Fibroblast of lung (primary cell): Measurements from ENCODE around the gene TMEM143. TPM values are rescaled to one million over a fixed set of nuclear protein-coding genes. Genes with fewer than 3 reads are reported as not detected.

Experiments
- DNase-seq, 2 donors: peaks; one replicate each; pipeline versions ENCODE4 v3.0.0 to v3.0.0-alpha.2; 2010; ENCODE audit warnings: low read depth in 2 of 2
- H2AFZ ChIP-seq: 2 replicates; pipeline ENCODE4 v1.5.1; 2012; ENCODE audit warnings: low read length, control low read depth, inconsistent platforms
- H3K27ac ChIP-seq: 2 replicates; pipeline ENCODE4 v1.5.1; 2011; ENCODE audit warnings: low read length, control low read depth; ENCODE audit not compliant: insufficient read depth
- H3K27me3 ChIP-seq: 2 replicates; pipeline ENCODE4 v1.5.1; 2011; ENCODE audit warnings: mild to moderate bottlenecking, low read length; ENCODE audit not compliant: control insufficient read depth, insufficient read depth
- H3K36me3 ChIP-seq: 2 replicates; pipeline ENCODE4 v1.5.1; 2011; ENCODE audit warnings: low read length; ENCODE audit not compliant: control insufficient read depth, insufficient read depth
- H3K4me1 ChIP-seq: 2 replicates; pipeline ENCODE4 v1.5.1; 2011; ENCODE audit warnings: low read length; ENCODE audit not compliant: control insufficient read depth, insufficient read depth; ENCODE audit errors: extremely low read depth
- H3K4me2 ChIP-seq: 2 replicates; pipeline ENCODE4 v1.5.1; 2011; ENCODE audit warnings: low read length, control low read depth; ENCODE audit not compliant: insufficient read depth; ENCODE audit errors: extremely low read depth
- H3K4me3 ChIP-seq, 4 experiments: fragments of 200-600 bp in 1 of 4; sonication (generic) in 1 of 4; replicated peaks in 1 of 4; 2 replicates each; pipeline ENCODE4 v1.5.1; 2011 to 2016; ENCODE audit warnings: low read length in 4 of 4, low read depth in 3 of 4, mild to moderate bottlenecking in 3 of 4, control low read depth in 2 of 4, inconsistent platforms in 1 of 4, mixed read lengths in 1 of 4; ENCODE audit not compliant: insufficient read depth in 1 of 4; ENCODE audit errors: control extremely low read depth in 1 of 4
- H3K79me2 ChIP-seq: 2 replicates; pipeline ENCODE4 v1.5.1; 2012; ENCODE audit warnings: mild to moderate bottlenecking, low read length, inconsistent platforms; ENCODE audit not compliant: control insufficient read depth, insufficient read depth
- H3K9ac ChIP-seq: 2 replicates; pipeline ENCODE4 v1.5.1; 2011; ENCODE audit warnings: mild to moderate bottlenecking, low read length, control low read depth; ENCODE audit not compliant: insufficient read depth
- H3K9me3 ChIP-seq: 2 replicates; pipeline ENCODE4 v1.5.1; 2012; ENCODE audit warnings: low read depth, low read length; ENCODE audit not compliant: control insufficient read depth, insufficient read depth
- H4K20me1 ChIP-seq: 2 replicates; pipeline ENCODE4 v1.5.1; 2011; ENCODE audit warnings: low read length; ENCODE audit not compliant: control insufficient read depth, insufficient read depth; ENCODE audit errors: extremely low read depth
- CTCF ChIP-seq, 2 donors: IDR thresholded peaks in 1 of 2; conservative IDR thresholded peaks in 1 of 2; 1 replicate in 1 of 2; 2 replicates in 1 of 2; pipeline ENCODE4 v1.5.1; 2011 to 2012; ENCODE audit warnings: low read length in 2 of 2, control low read depth in 1 of 2, inconsistent platforms in 1 of 2, low read depth in 1 of 2, mild to moderate bottlenecking in 1 of 2
- EZH2 ChIP-seq: IDR thresholded peaks from 2 replicates; pipeline ENCODE4 v1.5.1; 2012; ENCODE audit warnings: low read length, control low read depth, mild to moderate bottlenecking; ENCODE audit errors: missing control alignments
- polyA plus RNA-seq, 2 donors: library from polyadenylated mRNA; depleted of rRNA in 1 of 2; stranded (reverse) in 1 of 2; unstranded in 1 of 2; fragments of >200 nt; gene quantifications; 2 replicates each; pipeline ENCODE4 v1.2.1, GENCODE V29; 2011 to 2012; ENCODE audit warnings: missing spikeins in 1 of 2
- total RNA-seq: library from RNA; depleted of rRNA; stranded (reverse); fragments of >200 nt; gene quantifications from 2 replicates; pipeline ENCODE4 v1.2.1, GENCODE V29; 2014

TMEM143 gene
- total and polyA plus RNA-seq, 2 donors (not counting 1 experiment from before 2014, with no cell fraction given), result 4.0 to 8.3 TPM

- H3K9ac ChIP-seq, result no peak overlapping the region
- DNase-seq, result no peak
- no peak overlapping the region for H3K4me3 ChIP-seq
- H3K4me1 ChIP-seq, result no peaks in the 10 kb centered on the region
- no peak overlapping the region for H2AFZ ChIP-seq
- H3K36me3 ChIP-seq, result no peaks in the 10 kb centered on the region
- no peaks in the 10 kb centered on the region for H3K9me3 ChIP-seq
- H3K27me3 ChIP-seq, result no peaks in the 10 kb centered on the region
- H3K79me2 ChIP-seq, result no peaks in the 10 kb centered on the region
- no peak for TF ChIP-seq CTCF (conservative IDR thresholded peaks at IDR 0.05 in 1 of 2, IDR thresholded peaks at IDR 0.05 in 1 of 2; ENCODE audit: low read depth in 1 of 2, low read length in 2 of 2)
- TF ChIP-seq EZH2, result no peak
- H4K20me1 ChIP-seq, result no peaks in the 10 kb centered on the region
- H3K27ac ChIP-seq, result no peak overlapping the region
- H3K4me2 ChIP-seq, result no peak overlapping the region
Observed at GRCh38 chr19:48371367-48371766, 7.6 kb upstream of the TMEM143 start.

GRCh38 chr19:48370955-48371354, 7.2 kb upstream of the TMEM143 start:
- Histone ChIP-seq H3K4me2 (no peak overlapping the region), H3K9me3 (no peaks in the 10 kb centered on the region), H4K20me1 (no peaks in the 10 kb centered on the region), H2AFZ (no peak overlapping the region), H3K79me2 (no peaks in the 10 kb centered on the region), H3K36me3 (no peaks in the 10 kb centered on the region), H3K27me3 (no peaks in the 10 kb centered on the region), H3K27ac (no peak overlapping the region), H3K9ac (no peak overlapping the region), H3K4me3 (no peak overlapping the region), H3K4me1 (no peaks in the 10 kb centered on the region)
- no peak for DNase-seq
- TF ChIP-seq EZH2, result no peak
- no peak for TF ChIP-seq CTCF (conservative IDR thresholded peaks at IDR 0.05 in 1 of 2, IDR thresholded peaks at IDR 0.05 in 1 of 2; ENCODE audit: low read depth in 1 of 2, low read length in 2 of 2)

GRCh38 chr19:48368936-48369335, 5.2 kb upstream of the TMEM143 start:
- Histone ChIP-seq H2AFZ (no peak overlapping the region), H3K9ac (no peak overlapping the region), H3K36me3 (no peaks in the 10 kb centered on the region), H4K20me1 (no peaks in the 10 kb centered on the region), H3K4me1 (peaks cover 3% of the 10 kb centered on the region), H3K9me3 (no peaks in the 10 kb centered on the region), H3K27ac (no peak overlapping the region), H3K4me2 (no peak overlapping the region), H3K79me2 (no peaks in the 10 kb centered on the region), H3K4me3 (no peak overlapping the region), H3K27me3 (no peaks in the 10 kb centered on the region)
- no peak for DNase-seq
- TF ChIP-seq CTCF (conservative IDR thresholded peaks at IDR 0.05 in 1 of 2, IDR thresholded peaks at IDR 0.05 in 1 of 2; ENCODE audit: low read depth in 1 of 2, low read length in 2 of 2) (no peak), EZH2 (no peak)
